K562 (cell line): ENCODE measurements around the gene MAN1A1. TPM values are rescaled to one million over a fixed set of nuclear protein-coding genes. Genes with fewer than 3 reads are reported as not detected.

Experiments
- ARHGAP35 ChIP-seq: fragments of 450-650 bp; IDR thresholded peaks from 2 replicates; pipeline ENCODE4 v1.6.1; 2018; ENCODE audit not compliant: partially characterized antibody
- ARID2 ChIP-seq: fragments of 450-650 bp; IDR thresholded peaks from 2 replicates; pipeline ENCODE4 v1.6.1; 2017; ENCODE audit warnings: antibody characterized with exemption, mild to moderate bottlenecking
- ATF7 ChIP-seq: fragments of 450-650 bp; IDR thresholded peaks from 2 replicates; pipeline ENCODE4 v1.7.1; 2014; ENCODE audit warnings: mild to moderate bottlenecking, moderate library complexity
- BMI1 ChIP-seq: fragments of 150-350 bp; IDR thresholded peaks from 2 replicates; pipeline ENCODE4 v1.6.1; 2014; ENCODE audit warnings: low read length
- BRD9 ChIP-seq: fragments of 450-650 bp; IDR thresholded peaks from 2 replicates; pipeline ENCODE4 v1.6.1; 2018; ENCODE audit warnings: low read depth; ENCODE audit not compliant: partially characterized antibody
- E2F3 ChIP-seq: fragments of 250-450 bp; sonication (Bioruptor Pico); IDR thresholded peaks from 2 replicates; pipeline ENCODE4 v1.4.0; 2020; ENCODE audit warnings: mild to moderate bottlenecking
- E2F4 ChIP-seq: sonication (generic); formaldehyde crosslinking; IDR thresholded peaks from 2 replicates; pipeline ENCODE4 v1.8.0; 2022; ENCODE audit warnings: mild to moderate bottlenecking, low read depth, missing genetic modification reagents
- ELF2 ChIP-seq: fragments of 250-450 bp; sonication (Bioruptor Pico); IDR thresholded peaks from 2 replicates; pipeline ENCODE4 v1.5.0; 2021; ENCODE audit warnings: mild to moderate bottlenecking
- ETV6 ChIP-seq, 3 experiments: fragments of 150-350 bp in 1 of 3; sonication (generic) in 1 of 3; formaldehyde crosslinking in 1 of 3; IDR thresholded peaks; 2 replicates each; pipeline versions ENCODE4 v1.6.1 to v1.8.0; 2014 to 2022; ENCODE audit warnings: borderline replicate concordance in 2 of 3, low read depth in 2 of 3, antibody characterized with exemption in 1 of 3, low read length in 1 of 3, mild to moderate bottlenecking in 1 of 3, missing genetic modification reagents in 1 of 3
- FOXM1 ChIP-seq, 2 experiments: fragments of 450-650 bp in 1 of 2; sonication (generic) in 1 of 2; formaldehyde crosslinking in 1 of 2; IDR thresholded peaks; 2 replicates each; pipeline versions ENCODE4 v1.6.1 to v1.9.0; 2017 to 2022; ENCODE audit warnings: low read depth in 2 of 2, mild to moderate bottlenecking in 2 of 2, missing genetic modification reagents in 1 of 2, moderate library complexity in 1 of 2
- GABPB1 ChIP-seq: sonication (generic); formaldehyde crosslinking; IDR thresholded peaks from 2 replicates; pipeline ENCODE4 v1.8.0; 2022; ENCODE audit warnings: mild to moderate bottlenecking, missing genetic modification reagents
- NCOR1 ChIP-seq: fragments of 450-650 bp; IDR thresholded peaks from 2 replicates; pipeline ENCODE4 v1.6.1; 2016; ENCODE audit warnings: mild to moderate bottlenecking, moderate library complexity
- NUFIP1 ChIP-seq: fragments of 450-650 bp; IDR thresholded peaks from 2 replicates; pipeline ENCODE4 v1.6.1; 2018; ENCODE audit not compliant: partially characterized antibody
- PML ChIP-seq: IDR thresholded peaks from 2 replicates; pipeline ENCODE4 v1.6.1; 2012; ENCODE audit warnings: low read length, inconsistent platforms
- POLR2AphosphoS2 ChIP-seq: IDR thresholded peaks from 2 replicates; pipeline ENCODE4 v1.6.1; 2012; ENCODE audit warnings: low read length, improper control_type of control experiment
- POLR2AphosphoS5 ChIP-seq: IDR thresholded peaks from 2 replicates; pipeline ENCODE4 v1.6.1; 2011; ENCODE audit warnings: mild to moderate bottlenecking, low read depth, low read length, moderate library complexity; ENCODE audit not compliant: control insufficient read depth, insufficient read depth
- POLR2H ChIP-seq: IDR thresholded peaks from 2 replicates; pipeline ENCODE4 v1.6.1; 2016; ENCODE audit warnings: missing genetic modification characterization, low read depth, mild to moderate bottlenecking, control low read depth, missing compliant biosample characterization, moderate library complexity
- PPARD ChIP-seq: fragments of 250-450 bp; sonication (Bioruptor Pico); IDR thresholded peaks from 2 replicates; pipeline ENCODE4 v1.8.0; 2022; ENCODE audit warnings: inconsistent platforms, mild to moderate bottlenecking, moderate library complexity
- RFX5 ChIP-seq: IDR thresholded peaks from 2 replicates; pipeline ENCODE4 v1.6.1; 2011; ENCODE audit warnings: low read depth, mild to moderate bottlenecking, improper control_type of control experiment, low read length
- SAFB ChIP-seq: fragments of 200-400 bp; formaldehyde crosslinking; IDR thresholded peaks from 2 replicates; pipeline ENCODE4 v1.6.1; 2017; ENCODE audit warnings: low read depth, low read length, borderline replicate concordance
- SMAD2 ChIP-seq: fragments of 150-350 bp; IDR thresholded peaks from 2 replicates; pipeline ENCODE4 v1.6.1; 2014; ENCODE audit warnings: low read depth, mild to moderate bottlenecking, low read length
- SMC3 ChIP-seq: conservative IDR thresholded peaks from 2 replicates; pipeline ENCODE4 v1.6.1; 2011; ENCODE audit warnings: low read depth, low read length, improper control_type of control experiment; ENCODE audit not compliant: insufficient read depth
- SUPT5H ChIP-seq: fragments of 450-650 bp; IDR thresholded peaks from 2 replicates; pipeline ENCODE4 v1.6.1; 2016
- TAL1 ChIP-seq: fragments of 450-650 bp; IDR thresholded peaks from 2 replicates; pipeline ENCODE4 v1.6.1; 2016; ENCODE audit warnings: mild to moderate bottlenecking
- TCF3 ChIP-seq: sonication (generic); formaldehyde crosslinking; IDR thresholded peaks from 2 replicates; pipeline ENCODE4 v1.4.0; 2020; ENCODE audit warnings: mild to moderate bottlenecking, missing genetic modification reagents
- TEAD4 ChIP-seq, 2 experiments: sonication (generic) in 1 of 2; formaldehyde crosslinking in 1 of 2; IDR thresholded peaks; 2 replicates each; pipeline versions ENCODE4 v1.6.1 to v1.8.0; 2012 to 2022; ENCODE audit warnings: borderline replicate concordance in 1 of 2, inconsistent platforms in 1 of 2, low read length in 1 of 2, mild to moderate bottlenecking in 1 of 2, missing genetic modification reagents in 1 of 2
- XRCC4 ChIP-seq: IDR thresholded peaks from one replicate; pipeline ENCODE4 v1.6.1; 2011; ENCODE audit not compliant: insufficient read depth, insufficient read length; ENCODE audit errors: extremely low read depth
- ZKSCAN1 ChIP-seq: fragments of 150-350 bp; IDR thresholded peaks from 2 replicates; pipeline ENCODE4 v1.6.1; 2016; ENCODE audit warnings: low read depth, low read length
- ZNF165 ChIP-seq: fragments of 250-450 bp; sonication (Bioruptor Pico); IDR thresholded peaks from 2 replicates; pipeline ENCODE4 v1.4.0; 2020; ENCODE audit warnings: borderline replicate concordance
- ZNF217 ChIP-seq: sonication (generic); formaldehyde crosslinking; IDR thresholded peaks from 2 replicates; pipeline ENCODE4 v1.8.0; 2022; ENCODE audit warnings: mild to moderate bottlenecking, missing genetic modification reagents
- ZSCAN32 ChIP-seq: fragments of 450-650 bp; formaldehyde crosslinking; IDR thresholded peaks from 2 replicates; pipeline ENCODE4 v1.4.0; 2020; ENCODE audit warnings: mild to moderate bottlenecking, moderate library complexity
- polyA plus RNA-seq, 8 experiments: library from polyadenylated mRNA; depleted of rRNA in 4 of 8; stranded (reverse) in 5 of 8; unstranded in 3 of 8; fragments of >200 nt; fragmentation: Nextera tagmentation in 2 of 8; fragmentation: Illumina TruSeq in 1 of 8; extraction: Ambion mirVana in 2 of 8; extraction: Trizol in 1 of 8; gene quantifications; 2 replicates each; pipeline versions ENCODE4 v1.2.1 to v1.2.3, GENCODE V29; 2011 to 2014; ENCODE audit warnings: inconsistent platforms in 1 of 8, missing spikeins in 1 of 8
- total RNA-seq, 7 experiments: library from RNA; depleted of rRNA in 6 of 7; stranded (reverse); fragments of >200 nt in 6 of 7; fragmentation: Illumina TruSeq in 2 of 7; extraction: Trizol in 2 of 7; gene quantifications; 2 replicates each; pipeline versions ENCODE4 v1.2.1 to v1.2.3, GENCODE V29; 2011 to 2021; ENCODE audit warnings: low replicate concordance in 1 of 7

The MAN1A1 gene
- total and polyA plus RNA-seq, 9 of the 15 experiments (the other 6 are each of a cell fraction or from before 2014, with no cell fraction given): 24.5 to 78.4 (median 59.7) TPM

- TF ChIP-seq ARHGAP35 (no peak), ZSCAN32 (CRISPR knock-in tag) (no peak), RFX5 (no peak), ZNF165 (CRISPR knock-in tag) (no peak), E2F3 (CRISPR knock-in tag) (no peak), SMAD2 (no peak), TAL1 (peak; percentile 45), XRCC4 (no peak), BRD9 (no peak), TEAD4 (IDR thresholded peaks at IDR 0.05; ENCODE audit: low read length) (peak; percentile 46; the same call in 1 of the 2 replicates), TEAD4 (CRISPR knock-in tag; IDR thresholded peaks at IDR 0.05; ENCODE audit: borderline replicate concordance) (no peak), NUFIP1 (no peak), GABPB1 (CRISPR knock-in tag) (no peak), E2F4 (CRISPR knock-in tag) (no peak), POLR2H (tag) (no peak), PML (no peak), ARID2 (no peak), FOXM1 (IDR thresholded peaks at IDR 0.05; ENCODE audit: low read depth) (no peak), FOXM1 (CRISPR knock-in tag; IDR thresholded peaks at IDR 0.05; ENCODE audit: low read depth) (no peak), PPARD (CRISPR knock-in tag) (no peak), ETV6 (IDR thresholded peaks at IDR 0.05; ENCODE audit: borderline replicate concordance in 1 of 2, low read depth in 2 of 2, low read length in 1 of 2) (no peak), ETV6 (CRISPR knock-in tag; IDR thresholded peaks at IDR 0.05; ENCODE audit: borderline replicate concordance) (no peak), POLR2AphosphoS2 (no peak), ATF7 (no peak), ZKSCAN1 (peak; percentile 91), NCOR1 (peak; percentile 30; the same call in 1 of the 2 replicates), POLR2AphosphoS5 (peak; percentile 16; the same call in 1 of the 2 replicates), BMI1 (no peak), ZNF217 (CRISPR knock-in tag) (no peak), TCF3 (CRISPR knock-in tag) (peak; percentile 52), SMC3 (no peak), ELF2 (CRISPR knock-in tag) (no peak), SAFB (no peak), SUPT5H (no peak)
These were observed 43.1 kb downstream of the MAN1A1 start (continued) for GRCh38 chr6:119306396-119306968.
